RCC 7860 (cell line): Measurements from ENCODE around the gene PCDH18.

Source experiments
- DNase-seq: peaks from one replicate; pipeline ENCODE4 v3.0.0-alpha.2; 2015; ENCODE audit warnings: low spot score
- FAIRE-seq: peaks from 2 replicates; lab custom pipeline; 2012; peaks lifted over from hg19 to GRCh38; lab: Jason Lieb, UNC

PCDH18 gene

GRCh38 chr4:137471461-137471860 is 60.8 kb downstream of the PCDH18 start:
- DNase-seq (no peak), FAIRE-seq (no peak)

- DNase-seq, result no peak
- no peak for FAIRE-seq
Measured at GRCh38 chr4:137470806-137471205, 61.5 kb downstream of the PCDH18 start.
